HepG2 (cell line): ENCODE data around the gene KIF21B. TPM values are rescaled to one million over a fixed set of nuclear protein-coding genes. Genes with fewer than 3 reads are reported as not detected.

ENCODE experiments used
- ATAC-seq: fragments of 200-7000 bp; cut with Tn5 transposase; 3 replicates; pipeline ENCODE4 v1.9.1; 2020; ENCODE audit warnings: mild to moderate bottlenecking, moderate library complexity
- BruUV-seq: library from RNA; stranded (reverse); fragments of 400-500 nt; replicated peaks from 2 replicates; lab custom pipeline; 2021; lab: Mats Ljungman, UMichigan
- CTCF ChIA-PET: fragments of 300-600 bp; formaldehyde crosslinking; extraction: SDS; loops from one replicate; lab custom pipeline; 2021; ENCODE audit warnings: low total read pairs, inconsistent platforms, low intra/inter-chr PET ratio; lab: Yijun Ruan, JAX
- POLR2A ChIA-PET: fragments of 350-600 bp; sonication (Branson Sonifier 250); formaldehyde crosslinking; loops from one replicate; lab custom pipeline; 2020; ENCODE audit warnings: antibody characterized with exemption, inconsistent platforms; lab: Yijun Ruan, JAX
- DNase-seq: peaks from one replicate; pipeline ENCODE4 v3.0.0-alpha.2; 2015; ENCODE audit warnings: low spot score
- FAIRE-seq: peaks from 3 replicates; lab custom pipeline; 2011; peaks lifted over from hg19 to GRCh38; lab: Jason Lieb, UNC
- H2AFZ ChIP-seq: one replicate; pipeline ENCODE4 v1.6.1; 2011; ENCODE audit warnings: low read length, inconsistent platforms
- H3K27ac ChIP-seq: fragments of 300-600 bp; 3 replicates; pipeline ENCODE4 v1.8.0; 2011; ENCODE audit warnings: mixed run types, mild to moderate bottlenecking, mixed read lengths, low read length, inconsistent platforms; ENCODE audit not compliant: insufficient read depth; ENCODE audit errors: extremely low read length
- H3K27me3 ChIP-seq, 2 experiments: fragments of 200-600 bp in 1 of 2; 2 replicates in 1 of 2; 3 replicates in 1 of 2; pipeline versions ENCODE4 v1.6.0 to v1.8.0; 2011; ENCODE audit warnings: low read length in 2 of 2, mild to moderate bottlenecking in 2 of 2, moderate library complexity in 2 of 2, inconsistent platforms in 1 of 2; ENCODE audit not compliant: insufficient read depth in 2 of 2, control insufficient read depth in 1 of 2
- H3K36me3 ChIP-seq, 2 experiments: fragments of 200-600 bp in 1 of 2; replicated peaks in 1 of 2; 2 replicates in 1 of 2; 3 replicates in 1 of 2; pipeline versions ENCODE4 v1.5.1 to v1.8.0; 2011; ENCODE audit warnings: low read length in 2 of 2, inconsistent platforms in 1 of 2; ENCODE audit not compliant: insufficient read depth in 2 of 2, control insufficient read depth in 1 of 2
- H3K4me1 ChIP-seq: 2 replicates; pipeline ENCODE4 v1.5.1; 2012; ENCODE audit warnings: low read length, inconsistent platforms; ENCODE audit not compliant: insufficient read depth
- H3K4me2 ChIP-seq: 2 replicates; pipeline ENCODE4 v1.6.0; 2011; ENCODE audit warnings: low read depth, low read length, inconsistent platforms
- H3K4me3 ChIP-seq, 3 experiments: fragments of 200-600 bp in 1 of 3; sonication (generic), shearing (Covaris generic) in 1 of 3; replicated peaks in 1 of 3; 2 replicates each; pipeline ENCODE4 v1.5.1; 2011 to 2016; ENCODE audit warnings: low read length in 3 of 3, inconsistent platforms in 2 of 3, low read depth in 2 of 3, mild to moderate bottlenecking in 2 of 3, control low read depth in 1 of 3, mixed read lengths in 1 of 3; ENCODE audit not compliant: insufficient read depth in 1 of 3
- H3K79me2 ChIP-seq: one replicate; pipeline ENCODE4 v1.6.1; 2011; ENCODE audit warnings: low read length, inconsistent platforms; ENCODE audit not compliant: insufficient read depth
- H3K9ac ChIP-seq: 2 replicates; pipeline ENCODE4 v1.6.0; 2011; ENCODE audit warnings: mild to moderate bottlenecking, low read depth, low read length, inconsistent platforms; ENCODE audit not compliant: insufficient read depth
- H3K9me3 ChIP-seq: 2 replicates; pipeline ENCODE4 v1.5.1; 2012; ENCODE audit warnings: mild to moderate bottlenecking, low read length
- H4K20me1 ChIP-seq: 2 replicates; pipeline ENCODE4 v1.6.0; 2011; ENCODE audit warnings: inconsistent platforms, mild to moderate bottlenecking, low read length, moderate library complexity; ENCODE audit not compliant: insufficient read depth
- ATRX ChIP-seq: sonication (generic); formaldehyde crosslinking; IDR thresholded peaks from 2 replicates; pipeline ENCODE4 v1.4.0; 2020; ENCODE audit warnings: missing genetic modification reagents, borderline replicate concordance
- HOXA7 ChIP-seq: sonication (generic); formaldehyde crosslinking; IDR thresholded peaks from 2 replicates; pipeline ENCODE4 v1.8.1; 2022; ENCODE audit warnings: mild to moderate bottlenecking, missing genetic modification reagents, moderate library complexity
- MATR3 ChIP-seq: sonication (generic); formaldehyde crosslinking; IDR thresholded peaks from 2 replicates; pipeline ENCODE4 v1.4.0; 2020; ENCODE audit warnings: missing genetic modification reagents
- MED1 ChIP-seq: sonication (generic); formaldehyde crosslinking; IDR thresholded peaks from 2 replicates; pipeline ENCODE4 v1.4.0; 2020; ENCODE audit warnings: missing genetic modification reagents
- MEF2D ChIP-seq: sonication (generic); formaldehyde crosslinking; IDR thresholded peaks from 2 replicates; pipeline ENCODE4 v1.5.1; 2020; ENCODE audit warnings: mild to moderate bottlenecking, missing genetic modification reagents
- MIXL1 ChIP-seq: IDR thresholded peaks from 2 replicates; pipeline ENCODE4 v1.6.1; 2016
- PHF8 ChIP-seq: sonication (generic); formaldehyde crosslinking; IDR thresholded peaks from 2 replicates; pipeline ENCODE4 v1.5.0; 2020; ENCODE audit warnings: missing genetic modification reagents
- SAFB2 ChIP-seq: sonication (generic); formaldehyde crosslinking; IDR thresholded peaks from 2 replicates; pipeline ENCODE4 v1.5.1; 2020; ENCODE audit warnings: missing genetic modification reagents, low read depth, mild to moderate bottlenecking, borderline replicate concordance
- ZFP1 ChIP-seq: IDR thresholded peaks from 2 replicates; pipeline ENCODE4 v1.6.1; 2016
- ZIK1 ChIP-seq: sonication (generic); formaldehyde crosslinking; IDR thresholded peaks from 2 replicates; pipeline ENCODE4 v1.5.0; 2020; ENCODE audit warnings: mild to moderate bottlenecking, low read depth, missing genetic modification reagents, borderline replicate concordance
- ZNF546 ChIP-seq: sonication (generic); formaldehyde crosslinking; conservative IDR thresholded peaks from 2 replicates; pipeline ENCODE4 v1.8.1; 2023; ENCODE audit warnings: mild to moderate bottlenecking, missing genetic modification reagents
- ZNF652 ChIP-seq: IDR thresholded peaks from 2 replicates; pipeline ENCODE4 v1.6.1; 2016; ENCODE audit warnings: low read depth, borderline replicate concordance
- ZZZ3 ChIP-seq: sonication (generic); formaldehyde crosslinking; IDR thresholded peaks from 2 replicates; pipeline ENCODE4 v1.4.0; 2020; ENCODE audit warnings: missing genetic modification reagents, mild to moderate bottlenecking, borderline replicate concordance
- WGBS: methylation state at CpG from one replicate; pipeline ENCODE4 v1.1.6; 2017; ENCODE audit warnings: low lambda C conversion rate; 5-methylcytosine and 5-hydroxymethylcytosine counted together
- in situ Hi-C: cut with HindIII; loops from 2 replicates; pipeline ENCODE4 v1.10.0; 2017; ENCODE audit warnings: low pct_unique_long_range_greater_than_20kb; ENCODE audit not compliant: extremely low pct_ligation_motif_present
- intact Hi-C: fragments of 100-400 bp; cut with micrococcal nuclease; formaldehyde crosslinking; loops from one replicate; pipeline ENCODE4 v1.10.0; 2022; ENCODE audit not compliant: unreplicated experiment
- polyA plus RNA-seq, 8 experiments: library from polyadenylated mRNA; depleted of rRNA in 3 of 8; stranded (reverse) in 7 of 8; unstranded in 1 of 8; fragments of >200 nt; fragmentation: Illumina TruSeq in 4 of 8; extraction: Trizol in 4 of 8; gene quantifications; 2 replicates each; pipeline versions ENCODE4 v1.2.1 to v1.2.3, GENCODE V29; 2011 to 2016; ENCODE audit warnings: low read depth in 4 of 8, missing spikeins in 1 of 8, mixed read lengths in 1 of 8; ENCODE audit not compliant: insufficient read depth in 1 of 8
- total RNA-seq, 5 experiments: library from RNA; depleted of rRNA; stranded (reverse); fragments of >200 nt; fragmentation: Illumina TruSeq; extraction: Trizol; gene quantifications; 2 replicates each; pipeline ENCODE4 v1.2.3, GENCODE V29; 2016; ENCODE audit warnings: low read depth in 1 of 5
- TF ChIP-seq, protein P1 (sequence below): IDR thresholded peaks from 2 replicates; pipeline ENCODE4 v1.6.1; 2012; ENCODE audit warnings: inconsistent platforms
- TF ChIP-seq, protein P2 (sequence below): sonication (generic); formaldehyde crosslinking; IDR thresholded peaks from 2 replicates; pipeline ENCODE4 v1.5.0; 2020; ENCODE audit warnings: mild to moderate bottlenecking, low read depth, missing genetic modification reagents, borderline replicate concordance

Gene KIF21B
- total and polyA plus RNA-seq, 2 of the 13 experiments (the other 11 are each of a cell fraction or from before 2014, with no cell fraction given) = 0.17 to 0.20 TPM

GRCh38 chr1:201034671-201035070 lies 11.2 kb upstream of the KIF21B start:
- no peaks in the 10 kb centered on the region for H3K79me2 ChIP-seq
- H3K27ac ChIP-seq = no peak overlapping the region
- in situ Hi-C loops (no loop called here), intact Hi-C loops (no loop called here)
- peaks cover 0 to 13% of the 10 kb centered on the region in 2 experiments; a peak in 3 of 5 replicates for H3K27me3 ChIP-seq
- POLR2A ChIA-PET = no interaction called here
- no peak for FAIRE-seq
- H3K4me2 ChIP-seq = no peak overlapping the region
- 17% methylated on average over 2 of the region's 4 CpGs for WGBS
- no peaks in the 10 kb centered on the region for H3K9me3 ChIP-seq
- no peak for ATAC-seq
- H4K20me1 ChIP-seq = no peaks in the 10 kb centered on the region
- H2AFZ ChIP-seq = no peak overlapping the region
- DNase-seq = no peak
- no peak overlapping the region for H3K9ac ChIP-seq
- CTCF ChIA-PET = no interaction called here
- H3K4me3 ChIP-seq = no peak overlapping the region
- no TSS peak for BruUV-seq
- no peak for TF ChIP-seq ATRX (CRISPR knock-in tag)
- TF ChIP-seq, protein P1, sequence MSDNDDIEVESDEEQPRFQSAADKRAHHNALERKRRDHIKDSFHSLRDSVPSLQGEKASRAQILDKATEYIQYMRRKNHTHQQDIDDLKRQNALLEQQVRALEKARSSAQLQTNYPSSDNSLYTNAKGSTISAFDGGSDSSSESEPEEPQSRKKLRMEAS = no peak
- no peak for TF ChIP-seq ZNF546 (CRISPR knock-in tag)
- TF ChIP-seq MIXL1 (CRISPR knock-in tag) = no peak
- no peak for TF ChIP-seq MEF2D (CRISPR knock-in tag)
- H3K4me1 ChIP-seq = peaks cover 10% of the 10 kb centered on the region
- no peaks in the 10 kb centered on the region for H3K36me3 ChIP-seq

GRCh38 chr1:201032408-201032807 lies 8.9 kb upstream of the KIF21B start:
- DNase-seq = no peak
- Histone ChIP-seq H3K79me2 (no peaks in the 10 kb centered on the region), H3K27me3 (peaks cover 0 to 13% of the 10 kb centered on the region in 2 experiments; a peak in 3 of 5 replicates), H2AFZ (no peak overlapping the region), H3K4me3 (no peak overlapping the region), H3K9me3 (no peaks in the 10 kb centered on the region), H3K27ac (no peak overlapping the region), H3K4me1 (peaks cover 22% of the 10 kb centered on the region), H3K4me2 (no peak overlapping the region), H4K20me1 (no peaks in the 10 kb centered on the region), H3K9ac (no peak overlapping the region), H3K36me3 (no peaks in the 10 kb centered on the region)
- no peak for FAIRE-seq
- CTCF ChIA-PET = no interaction called here
- intact Hi-C loops = no loop called here
- POLR2A ChIA-PET = no interaction called here
- no peak for ATAC-seq
- no TSS peak for BruUV-seq
- 33% methylated on average over 1 of the region's 1 CpG for WGBS
- TF ChIP-seq ZNF652 (CRISPR knock-in tag) (no peak), HOXA7 (CRISPR knock-in tag) (no peak), ZZZ3 (no peak), SAFB2 (CRISPR knock-in tag) (no peak), ZIK1 (CRISPR knock-in tag) (no peak), ZFP1 (CRISPR knock-in tag) (no peak), MED1 (no peak), MATR3 (CRISPR knock-in tag) (no peak), PHF8 (CRISPR knock-in tag) (no peak)
- TF ChIP-seq, protein P2, sequence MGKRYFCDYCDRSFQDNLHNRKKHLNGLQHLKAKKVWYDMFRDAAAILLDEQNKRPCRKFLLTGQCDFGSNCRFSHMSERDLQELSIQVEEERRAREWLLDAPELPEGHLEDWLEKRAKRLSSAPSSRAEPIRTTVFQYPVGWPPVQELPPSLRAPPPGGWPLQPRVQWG (CRISPR knock-in tag) = no peak
- in situ Hi-C loops = no loop called here
